ENCODE measurements around the gene KDM4F.

KDM4F gene

DNA sequence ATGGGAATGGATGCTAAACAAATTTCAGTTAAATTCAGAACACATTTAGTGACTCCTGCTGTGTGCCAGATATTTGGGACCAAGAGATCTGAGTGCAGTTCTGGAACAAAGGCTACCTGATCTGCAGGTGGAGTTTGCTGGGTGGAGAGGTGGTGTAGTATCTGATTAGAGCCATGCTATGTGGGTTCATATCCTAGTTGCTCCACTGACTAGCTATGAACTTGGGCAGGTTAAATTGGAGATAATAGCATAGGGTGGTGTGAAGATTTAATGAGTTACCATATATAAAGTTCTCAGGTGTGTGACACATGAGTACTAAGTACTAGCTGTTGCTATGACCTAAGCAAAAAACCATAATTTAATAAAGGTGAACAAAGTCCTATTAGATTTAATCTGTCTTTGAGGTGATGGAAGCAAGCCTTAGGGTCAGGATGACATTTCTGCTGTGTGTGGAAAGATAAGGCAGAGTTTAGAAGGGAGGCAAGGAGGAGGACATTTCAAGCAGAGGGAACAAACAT is 42.5 kb downstream of the KDM4F start:
- no peak for DNase-seq (ENCODE audit: low read depth)

GRCh38 chr11:95092549-95093324 is 43.5 kb downstream of the KDM4F start:
- DNase-seq (ENCODE audit: low read depth), result no peak

DNA sequence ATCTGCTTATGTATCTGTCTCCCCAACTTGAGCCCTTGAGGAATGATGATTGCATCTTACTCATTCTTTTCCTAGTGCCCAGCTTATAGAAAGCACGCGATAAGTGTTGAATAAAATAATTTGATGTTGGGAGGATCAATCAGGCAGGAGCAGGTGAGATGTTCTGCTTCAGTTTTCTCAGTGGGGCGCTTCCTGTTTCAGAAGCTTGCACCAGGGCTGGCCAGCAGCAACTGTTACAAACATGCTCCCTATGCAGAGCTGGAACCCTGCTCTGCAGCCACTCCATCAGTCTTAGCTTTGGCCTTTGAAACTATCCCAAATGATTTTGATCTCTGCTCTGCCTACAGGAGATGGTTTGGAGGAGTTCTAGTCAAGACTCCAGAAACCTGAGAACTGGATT is 44.3 kb downstream of the KDM4F start:
- no peak for DNase-seq (ENCODE audit: low read depth)

- DNase-seq (ENCODE audit: low read depth), result no peak
Observed at GRCh38 chr11:95095858-95096587, 46.8 kb downstream of the KDM4F start.

DNA sequence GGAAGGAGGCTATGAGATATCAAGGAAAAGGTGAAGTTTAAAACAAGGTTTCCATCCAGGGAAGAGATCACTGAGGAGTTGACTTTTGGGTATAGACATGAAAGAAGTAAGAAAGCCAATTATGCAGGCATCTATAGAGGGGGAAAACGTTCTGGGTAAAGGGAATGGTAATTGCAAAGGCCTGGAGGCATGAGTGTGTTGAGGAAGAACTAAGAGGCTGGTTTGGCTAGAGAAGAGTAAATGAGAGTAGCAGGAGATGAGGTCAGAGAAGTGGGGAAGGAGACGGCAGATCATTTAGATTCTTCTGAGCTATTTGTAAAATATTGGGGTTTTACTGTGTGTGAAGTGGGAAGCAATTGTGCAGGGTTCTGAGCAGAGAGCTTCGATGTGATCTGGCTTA is 48.0 kb downstream of the KDM4F start:
- DNase-seq (ENCODE audit: low read depth), result no peak

DNA sequence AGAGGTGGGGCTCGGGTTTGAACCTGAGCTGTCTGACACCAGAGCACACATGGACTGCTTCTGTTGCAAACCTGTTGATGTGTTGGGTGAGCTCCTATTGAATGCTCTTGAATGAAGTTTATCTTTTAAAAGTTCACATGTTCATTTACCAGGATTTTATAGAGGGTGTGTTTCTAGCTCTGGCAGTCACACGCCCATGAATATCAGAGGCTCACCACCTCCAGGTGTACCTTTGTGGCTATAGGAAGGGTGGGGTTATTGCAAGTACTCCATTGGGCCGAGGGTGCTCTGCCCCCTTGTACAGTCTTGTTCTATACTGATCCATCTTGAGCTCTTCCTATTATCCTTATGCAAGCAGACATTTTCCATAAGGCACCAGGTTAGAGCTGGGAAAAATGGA is 49.6 kb downstream of the KDM4F start:
- no peak for DNase-seq (ENCODE audit: low read depth)

- DNase-seq (ENCODE audit: low read depth), result no peak
Observed at GRCh38 chr11:95100191-95100648, 51.0 kb downstream of the KDM4F start.
